Right lobe of liver (tissue), 6 donors: ENCODE data around the gene TXNDC5. TPM values are rescaled to one million over a fixed set of nuclear protein-coding genes. Genes with fewer than 3 reads are reported as not detected.
"Not testable (repeated sequence)": the region's sequence is repeated elsewhere in the genome, so short reads cannot be mapped to it uniquely, and the experiment has no call there.

ENCODE experiments used
- ATAC-seq, 4 donors: fragments of 200-7000 bp; cut with Tn5 transposase; one replicate each; pipeline ENCODE4 v1.9.1; 2020; ENCODE audit warnings: mild to moderate bottlenecking in 4 of 4, moderate library complexity in 4 of 4
- DNase-seq, 3 donors: peaks; one replicate each; pipeline ENCODE4 v3.0.0-alpha.2; 2020
- H3K27ac ChIP-seq, 3 donors: fragments of 200-600 bp; one replicate each; pipeline ENCODE4 v1.8.0; 2022
- H3K27me3 ChIP-seq, 2 donors: fragments of 200-600 bp; one replicate each; pipeline ENCODE4 v1.8.0; 2022
- H3K36me3 ChIP-seq, 4 donors: fragments of 200-600 bp; sonication (generic) in 1 of 4; one replicate each; pipeline versions ENCODE4 v1.5.1 to v1.8.0; 2017 to 2022; ENCODE audit warnings: control low read depth in 1 of 4
- H3K4me1 ChIP-seq, 4 donors: fragments of 200-600 bp; sonication (generic) in 1 of 4; one replicate each; pipeline versions ENCODE4 v1.5.1 to v1.8.0; 2017 to 2022; ENCODE audit warnings: control low read depth in 1 of 4
- H3K4me3 ChIP-seq, 3 donors: fragments of 200-600 bp; one replicate each; pipeline ENCODE4 v1.8.0; 2022
- H3K9me3 ChIP-seq, 4 donors: fragments of 200-600 bp; sonication (generic) in 1 of 4; one replicate each; pipeline versions ENCODE4 v1.5.1 to v1.8.0; 2017 to 2022; ENCODE audit warnings: control low read depth in 1 of 4
- POLR2A ChIP-seq: fragments of 450-650 bp; IDR thresholded peaks from one replicate; pipeline ENCODE4 v1.6.1; 2017; ENCODE audit warnings: antibody characterized with exemption, mild to moderate bottlenecking
- WGBS: methylation state at CpG from one replicate; pipeline ENCODE4 v1.1.6; 2018; ENCODE audit warnings: low coverage, low lambda C conversion rate; ENCODE audit not compliant: insufficient coverage; ENCODE audit errors: missing lambda C conversion rate; 5-methylcytosine and 5-hydroxymethylcytosine counted together
- intact Hi-C, 2 donors: fragments of 100-400 bp; cut with DNase I; formaldehyde crosslinking; loops; one replicate each; pipeline versions ENCODE4 v1.11.2 to v1.14.1; 2022
- total RNA-seq, 6 experiments: library from RNA; depleted of rRNA in 2 of 6; stranded (reverse); fragments of >200 nt in 2 of 6; fragmentation: NEBNext Ultra II Directional in 3 of 6; extraction: Animal tissue kit (Norgen Biotek cat#: 25700) in 3 of 6; gene quantifications; one replicate each; pipeline versions ENCODE4 v1.1.0 to v1.2.4, GENCODE V29; 2016 to 2023
- TF ChIP-seq, protein P1 (sequence below), 4 donors: fragments of 200-600 bp in 3 of 4; fragments of 450-650 bp in 1 of 4; IDR thresholded peaks; one replicate each; pipeline versions ENCODE4 v1.5.1 to v1.8.0; 2016 to 2022; ENCODE audit warnings: antibody characterized with exemption in 4 of 4, mild to moderate bottlenecking in 2 of 4
- donor health status: DM: no; HTN: yes; CAD: no.
- donor health status: DM: no; HTN: no; CAD: no.
- donor health status: DM: no; HTN: no; CAD: no.
- donor health status: DM: no; HTN: yes; CAD: no.
- donor health status: DM: no; HTN: yes; CAD: no.

TXNDC5 gene
- total RNA-seq, 6 experiments from 2014 or later = 87.9 to 187 (median 133) TPM

DNA sequence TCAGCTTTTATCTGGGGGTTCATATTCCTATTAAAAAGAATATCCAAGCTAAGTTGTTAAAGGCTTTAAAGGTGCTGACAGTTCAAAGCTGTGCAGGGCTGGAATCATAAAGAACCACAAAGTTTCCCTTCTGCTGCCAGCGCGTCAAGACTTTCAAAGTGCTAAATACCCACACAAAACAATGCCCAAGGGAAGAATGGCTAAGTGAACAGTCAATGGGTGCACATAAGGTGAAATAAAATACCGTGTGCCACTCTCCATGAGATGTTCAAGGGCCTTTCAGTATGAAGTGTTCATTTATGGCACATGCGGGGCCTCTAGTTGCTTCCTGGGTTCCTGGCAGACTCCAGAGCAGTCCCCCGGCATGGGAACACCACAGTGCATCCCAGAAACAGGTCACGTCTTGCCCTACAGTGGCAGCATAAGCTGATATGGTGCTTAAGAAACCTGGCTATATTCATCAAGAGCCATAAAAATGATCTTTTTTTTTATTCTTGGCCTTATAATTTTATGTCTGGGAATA lies 14.1 kb downstream of the TXNDC5 start:
- H3K27me3 ChIP-seq = no peaks in the 10 kb centered on the region
- ATAC-seq (no peak), DNase-seq (no peak)
- no peak overlapping the region for H3K27ac ChIP-seq
- H3K9me3 ChIP-seq = no peaks in the 10 kb centered on the region
- TF ChIP-seq, protein P1, sequence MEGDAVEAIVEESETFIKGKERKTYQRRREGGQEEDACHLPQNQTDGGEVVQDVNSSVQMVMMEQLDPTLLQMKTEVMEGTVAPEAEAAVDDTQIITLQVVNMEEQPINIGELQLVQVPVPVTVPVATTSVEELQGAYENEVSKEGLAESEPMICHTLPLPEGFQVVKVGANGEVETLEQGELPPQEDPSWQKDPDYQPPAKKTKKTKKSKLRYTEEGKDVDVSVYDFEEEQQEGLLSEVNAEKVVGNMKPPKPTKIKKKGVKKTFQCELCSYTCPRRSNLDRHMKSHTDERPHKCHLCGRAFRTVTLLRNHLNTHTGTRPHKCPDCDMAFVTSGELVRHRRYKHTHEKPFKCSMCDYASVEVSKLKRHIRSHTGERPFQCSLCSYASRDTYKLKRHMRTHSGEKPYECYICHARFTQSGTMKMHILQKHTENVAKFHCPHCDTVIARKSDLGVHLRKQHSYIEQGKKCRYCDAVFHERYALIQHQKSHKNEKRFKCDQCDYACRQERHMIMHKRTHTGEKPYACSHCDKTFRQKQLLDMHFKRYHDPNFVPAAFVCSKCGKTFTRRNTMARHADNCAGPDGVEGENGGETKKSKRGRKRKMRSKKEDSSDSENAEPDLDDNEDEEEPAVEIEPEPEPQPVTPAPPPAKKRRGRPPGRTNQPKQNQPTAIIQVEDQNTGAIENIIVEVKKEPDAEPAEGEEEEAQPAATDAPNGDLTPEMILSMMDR (IDR thresholded peaks at IDR 0.05) = no peak
- TF ChIP-seq POLR2A = no peak
- H3K4me3 ChIP-seq = no peak overlapping the region
- intact Hi-C loops = no loop called here
- H3K4me1 ChIP-seq = peaks cover 0 to 32% (median 8%) of the 10 kb centered on the region in 4 donors
- peaks cover 7 to 79% (median 47%) of the 10 kb centered on the region in 4 donors for H3K36me3 ChIP-seq
- WGBS = 94% methylated on average over 6 of the region's 6 CpGs

DNA sequence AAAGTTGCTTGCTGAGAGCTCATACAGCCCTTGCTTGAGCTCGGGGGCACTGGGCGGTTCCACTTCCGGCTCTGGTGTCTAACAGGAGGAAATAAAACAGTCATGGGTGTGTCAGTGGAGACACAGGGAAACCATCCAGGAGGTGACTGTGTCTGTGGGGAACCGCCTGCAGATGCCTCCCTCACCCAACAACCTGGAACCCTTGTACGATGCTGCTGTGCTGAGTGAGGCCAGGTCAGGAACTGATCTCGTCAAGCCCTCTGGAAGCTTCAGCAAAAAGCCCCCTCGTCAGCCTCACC lies 15.5 kb downstream of the TXNDC5 start:
- Histone ChIP-seq H3K4me3 (no peak overlapping the region), H3K27ac (no peak overlapping the region), H3K27me3 (no peaks in the 10 kb centered on the region), H3K36me3 (peaks cover 6 to 88% (median 56%) of the 10 kb centered on the region in 4 donors), H3K9me3 (no peaks in the 10 kb centered on the region), H3K4me1 (peaks cover 0 to 18% (median 7%) of the 10 kb centered on the region in 4 donors)
- no peak for ATAC-seq
- TF ChIP-seq, protein P1 (IDR thresholded peaks at IDR 0.05) = no peak
- TF ChIP-seq POLR2A = no peak
- no peak for DNase-seq
- intact Hi-C loops = no loop called here
- WGBS = 73% methylated on average over 2 of the region's 7 CpGs

DNA sequence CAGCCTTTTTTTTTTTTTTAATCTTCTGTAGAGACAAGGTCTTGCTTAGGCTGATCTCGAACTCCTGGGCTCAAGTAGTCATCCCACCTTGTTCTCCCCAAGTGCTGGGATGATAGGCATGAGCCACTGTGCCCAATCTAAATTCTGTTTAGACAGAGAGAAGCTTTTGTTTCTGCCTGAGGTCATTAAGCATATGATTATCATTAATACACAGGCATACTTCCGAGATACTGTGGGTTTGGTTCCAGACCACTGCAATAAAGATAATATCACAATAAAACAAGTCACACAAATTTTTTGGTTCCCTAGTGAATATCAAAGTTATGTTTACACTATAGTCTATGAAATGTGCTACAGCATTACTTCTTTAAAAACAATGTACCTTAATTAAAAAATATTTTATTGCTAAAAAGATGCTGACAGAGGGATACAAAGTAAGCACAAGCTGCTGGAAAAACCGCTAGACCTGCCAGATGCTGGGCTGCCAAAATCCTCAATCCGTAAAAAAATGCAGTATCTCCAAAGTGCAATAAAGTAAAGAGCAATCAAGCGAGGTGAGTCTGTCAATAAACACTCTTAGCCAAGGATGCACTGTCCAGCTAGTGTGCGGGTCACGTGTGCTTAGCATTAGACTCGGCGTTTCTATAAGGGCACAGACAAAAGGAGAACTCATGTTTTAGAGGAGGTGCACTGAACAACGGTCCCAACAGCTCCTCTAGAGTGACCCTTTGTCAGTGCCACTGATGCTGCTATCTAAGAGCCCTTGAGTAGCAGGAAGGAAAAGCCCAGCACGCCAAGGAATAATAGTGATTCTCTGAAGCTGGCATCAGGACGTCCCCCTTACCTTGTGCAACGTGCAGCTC lies 16.1 kb downstream of the TXNDC5 start:
- no peak for ATAC-seq
- H3K36me3 ChIP-seq = peaks cover 6 to 94% (median 61%) of the 10 kb centered on the region in 4 donors
- H3K27me3 ChIP-seq = no peaks in the 10 kb centered on the region
- DNase-seq = no peak
- TF ChIP-seq, protein P1 (IDR thresholded peaks at IDR 0.05) = no peak
- TF ChIP-seq POLR2A = no peak
- intact Hi-C loops = no loop called here
- H3K4me1 ChIP-seq = peaks cover 0 to 13% (median 4%) of the 10 kb centered on the region in 4 donors
- no peak overlapping the region for H3K27ac ChIP-seq
- H3K4me3 ChIP-seq = no peak overlapping the region
- no peaks in the 10 kb centered on the region for H3K9me3 ChIP-seq
- 74% methylated on average over 10 of the region's 13 CpGs for WGBS

DNA sequence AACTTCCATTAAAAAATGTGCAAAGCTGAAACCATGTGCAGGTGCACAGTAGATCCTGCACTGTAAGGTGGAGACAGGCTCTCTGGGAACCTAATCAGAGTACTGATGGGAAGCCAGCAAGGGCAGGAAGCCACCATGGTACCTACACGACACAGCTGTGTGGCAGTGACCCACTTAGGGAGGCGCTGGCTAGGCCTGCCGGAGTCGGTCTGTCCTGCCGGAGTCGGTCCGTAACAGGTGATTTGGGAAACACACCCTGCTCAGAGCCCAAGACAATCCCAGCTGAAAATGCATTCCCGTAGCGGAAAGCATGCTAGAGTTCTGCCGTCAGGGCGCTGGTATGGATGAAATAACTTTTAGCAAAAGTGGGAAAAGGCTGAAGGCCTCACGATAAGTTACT lies 17.2 kb downstream of the TXNDC5 start:
- DNase-seq (no peak), ATAC-seq (no peak)
- whole genome bisulfite sequencing = 94% methylated on average over 3 of the region's 12 CpGs
- peaks cover 0 to 1% (median 0%) of the 10 kb centered on the region in 4 donors for H3K4me1 ChIP-seq
- no peak for TF ChIP-seq POLR2A
- TF ChIP-seq, protein P1 (IDR thresholded peaks at IDR 0.05) = no peak
- intact Hi-C loops = no loop called here
- H3K27me3 ChIP-seq = no peaks in the 10 kb centered on the region
- H3K27ac ChIP-seq = no peak overlapping the region
- H3K9me3 ChIP-seq = no peaks in the 10 kb centered on the region
- H3K4me3 ChIP-seq = no peak overlapping the region
- peaks cover 6 to 100% (median 62%) of the 10 kb centered on the region in 4 donors for H3K36me3 ChIP-seq

DNA sequence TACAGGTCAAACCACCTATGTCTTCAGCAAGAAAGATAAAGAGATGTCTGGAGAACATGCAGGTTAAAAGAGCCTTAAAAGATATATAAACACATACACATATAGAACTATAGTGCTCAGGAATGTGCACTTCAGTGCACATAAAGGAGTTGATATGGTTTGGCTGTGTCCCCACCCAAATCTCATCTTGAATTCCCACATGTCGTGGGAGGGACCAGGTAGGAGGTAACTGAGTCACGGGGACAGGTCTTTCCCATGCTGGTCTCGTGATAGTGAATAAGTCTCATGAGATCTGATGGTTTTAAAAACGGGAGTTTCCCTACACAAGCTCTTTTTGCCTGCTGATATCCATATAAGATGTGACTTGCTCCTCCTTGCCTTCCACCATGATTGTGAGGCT lies 18.2 kb downstream of the TXNDC5 start:
- H3K27ac ChIP-seq, intact Hi-C loops, H3K27me3 ChIP-seq, H3K4me1 ChIP-seq, DNase-seq, H3K4me3 ChIP-seq, ATAC-seq, H3K9me3 ChIP-seq: not testable (repeated sequence)
- H3K36me3 ChIP-seq = peaks cover 6 to 100% (median 65%) of the 10 kb centered on the region in 4 donors
- 100% methylated on average over 2 of the region's 4 CpGs for WGBS
